Activated CD4-positive, alpha-beta T cell treated with anti-CD3 and anti-CD28 coated beads, Interleukin-2, Interleukin-6, amounts not matched to agents 100 ng/mL and 50 ng/mL, durations not matched to agents 16 hours and 8 hours (primary cell): ENCODE measurements around the gene CCDC124.

Experiments
- DNase-seq: peaks from one replicate; pipeline ENCODE4 v3.0.0-alpha.2; 2020

CCDC124 gene

GRCh38 chr19:17989425-17990094 lies 56.7 kb downstream of the CCDC124 start:
- DNase-seq, result no peak

DNA sequence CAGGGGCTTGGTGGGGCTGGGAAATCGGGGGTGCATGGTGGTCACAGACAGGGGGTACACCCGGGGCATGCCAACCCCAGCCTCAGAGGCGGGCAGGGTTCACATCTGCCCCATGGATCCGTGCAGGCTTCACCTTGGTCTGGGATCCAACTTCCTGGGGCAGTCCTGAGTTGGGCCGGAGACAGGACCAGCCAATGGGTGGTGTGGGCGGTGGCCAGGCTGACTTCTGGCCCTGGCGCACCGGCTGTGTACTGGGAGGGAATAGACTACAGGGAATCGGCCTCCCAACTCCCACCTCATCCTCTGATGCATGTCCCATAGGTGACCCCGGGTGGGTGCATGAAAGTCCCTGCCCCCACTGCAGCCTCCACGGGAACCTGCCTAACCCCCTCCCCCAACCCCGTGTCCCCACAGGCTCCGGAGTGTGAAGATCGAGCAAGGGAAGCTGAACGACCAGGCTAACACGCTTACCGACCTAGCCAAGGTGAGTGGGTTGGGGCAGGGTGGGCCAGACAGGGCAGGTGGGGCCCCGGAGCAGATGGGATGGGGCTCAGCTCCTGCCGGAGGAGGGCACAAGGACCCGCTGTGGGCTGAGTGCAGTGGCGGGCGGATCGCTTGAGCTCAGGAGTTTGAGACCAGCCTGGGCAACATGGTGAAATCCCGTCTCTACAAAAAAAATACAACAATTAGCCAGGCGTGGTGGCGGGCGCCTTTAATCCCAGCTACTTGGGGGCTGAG lies 60.4 kb downstream of the CCDC124 start:
- no peak for DNase-seq
